ENCODE measurements around the gene ATF7IP.
A peak's percentile ranks its signal among the peaks of the same experiment; 100 is the strongest.
"Not testable (repeated sequence)": the region's sequence is repeated elsewhere in the genome, so short reads cannot be mapped to it uniquely, and the experiment has no call there.

The ATF7IP gene, protein sequence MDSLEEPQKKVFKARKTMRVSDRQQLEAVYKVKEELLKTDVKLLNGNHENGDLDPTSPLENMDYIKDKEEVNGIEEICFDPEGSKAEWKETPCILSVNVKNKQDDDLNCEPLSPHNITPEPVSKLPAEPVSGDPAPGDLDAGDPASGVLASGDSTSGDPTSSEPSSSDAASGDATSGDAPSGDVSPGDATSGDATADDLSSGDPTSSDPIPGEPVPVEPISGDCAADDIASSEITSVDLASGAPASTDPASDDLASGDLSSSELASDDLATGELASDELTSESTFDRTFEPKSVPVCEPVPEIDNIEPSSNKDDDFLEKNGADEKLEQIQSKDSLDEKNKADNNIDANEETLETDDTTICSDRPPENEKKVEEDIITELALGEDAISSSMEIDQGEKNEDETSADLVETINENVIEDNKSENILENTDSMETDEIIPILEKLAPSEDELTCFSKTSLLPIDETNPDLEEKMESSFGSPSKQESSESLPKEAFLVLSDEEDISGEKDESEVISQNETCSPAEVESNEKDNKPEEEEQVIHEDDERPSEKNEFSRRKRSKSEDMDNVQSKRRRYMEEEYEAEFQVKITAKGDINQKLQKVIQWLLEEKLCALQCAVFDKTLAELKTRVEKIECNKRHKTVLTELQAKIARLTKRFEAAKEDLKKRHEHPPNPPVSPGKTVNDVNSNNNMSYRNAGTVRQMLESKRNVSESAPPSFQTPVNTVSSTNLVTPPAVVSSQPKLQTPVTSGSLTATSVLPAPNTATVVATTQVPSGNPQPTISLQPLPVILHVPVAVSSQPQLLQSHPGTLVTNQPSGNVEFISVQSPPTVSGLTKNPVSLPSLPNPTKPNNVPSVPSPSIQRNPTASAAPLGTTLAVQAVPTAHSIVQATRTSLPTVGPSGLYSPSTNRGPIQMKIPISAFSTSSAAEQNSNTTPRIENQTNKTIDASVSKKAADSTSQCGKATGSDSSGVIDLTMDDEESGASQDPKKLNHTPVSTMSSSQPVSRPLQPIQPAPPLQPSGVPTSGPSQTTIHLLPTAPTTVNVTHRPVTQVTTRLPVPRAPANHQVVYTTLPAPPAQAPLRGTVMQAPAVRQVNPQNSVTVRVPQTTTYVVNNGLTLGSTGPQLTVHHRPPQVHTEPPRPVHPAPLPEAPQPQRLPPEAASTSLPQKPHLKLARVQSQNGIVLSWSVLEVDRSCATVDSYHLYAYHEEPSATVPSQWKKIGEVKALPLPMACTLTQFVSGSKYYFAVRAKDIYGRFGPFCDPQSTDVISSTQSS

DNA sequence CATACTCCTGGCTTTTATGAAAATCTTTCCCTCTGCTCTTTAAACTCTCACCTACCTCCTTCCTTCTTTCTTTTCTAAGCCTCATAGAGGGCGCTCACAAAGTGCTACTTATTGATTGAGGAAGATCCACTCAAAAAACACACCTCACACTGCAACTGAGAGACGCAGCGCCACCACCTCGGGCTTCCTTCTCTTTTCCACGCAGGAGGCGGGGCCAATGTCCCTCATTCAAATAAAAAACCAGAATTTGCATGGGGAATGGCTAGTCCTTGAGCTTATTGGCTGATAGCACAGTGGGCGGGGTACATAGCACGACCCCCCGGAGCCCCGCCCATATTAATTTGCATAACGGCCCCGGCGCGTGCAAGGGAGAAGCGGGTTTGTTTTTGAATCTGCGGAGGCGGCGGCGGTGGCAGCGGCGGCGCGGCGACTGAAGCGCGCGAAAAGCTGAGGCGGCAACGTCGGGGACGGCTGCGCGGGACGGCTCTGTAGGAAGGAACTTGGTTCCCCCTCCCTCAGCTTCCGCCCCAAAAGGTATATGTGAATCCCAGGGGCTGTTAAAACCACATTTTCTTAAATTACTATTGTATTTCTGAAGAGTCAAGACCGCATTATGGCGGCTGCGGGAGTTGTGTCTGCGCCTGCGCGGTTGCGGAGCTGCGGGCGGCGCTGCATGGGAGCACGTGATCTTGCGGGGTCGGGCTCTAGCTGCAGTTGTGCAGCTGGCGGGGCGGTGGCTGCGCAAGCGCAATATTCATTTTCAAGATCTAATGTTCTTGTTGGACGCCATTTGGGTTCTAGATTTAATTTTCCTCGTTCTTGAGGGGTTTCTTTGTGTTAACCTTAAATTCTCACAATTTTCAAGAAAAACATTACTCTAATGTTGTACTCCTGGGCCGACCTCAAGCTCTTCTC, at the start of gene ATF7IP:
Gene ATF7IP (plus strand): TSS at position 389 of the 915 bp plus-strand sequence. CDS start 58,234 bp downstream, outside the sequence.
- peak; percentile 98 to 99 (median 99) for DNase-seq

GRCh38 chr12:14317362-14318146, 47.9 kb upstream of the ATF7IP start:
- no peak for DNase-seq

DNA sequence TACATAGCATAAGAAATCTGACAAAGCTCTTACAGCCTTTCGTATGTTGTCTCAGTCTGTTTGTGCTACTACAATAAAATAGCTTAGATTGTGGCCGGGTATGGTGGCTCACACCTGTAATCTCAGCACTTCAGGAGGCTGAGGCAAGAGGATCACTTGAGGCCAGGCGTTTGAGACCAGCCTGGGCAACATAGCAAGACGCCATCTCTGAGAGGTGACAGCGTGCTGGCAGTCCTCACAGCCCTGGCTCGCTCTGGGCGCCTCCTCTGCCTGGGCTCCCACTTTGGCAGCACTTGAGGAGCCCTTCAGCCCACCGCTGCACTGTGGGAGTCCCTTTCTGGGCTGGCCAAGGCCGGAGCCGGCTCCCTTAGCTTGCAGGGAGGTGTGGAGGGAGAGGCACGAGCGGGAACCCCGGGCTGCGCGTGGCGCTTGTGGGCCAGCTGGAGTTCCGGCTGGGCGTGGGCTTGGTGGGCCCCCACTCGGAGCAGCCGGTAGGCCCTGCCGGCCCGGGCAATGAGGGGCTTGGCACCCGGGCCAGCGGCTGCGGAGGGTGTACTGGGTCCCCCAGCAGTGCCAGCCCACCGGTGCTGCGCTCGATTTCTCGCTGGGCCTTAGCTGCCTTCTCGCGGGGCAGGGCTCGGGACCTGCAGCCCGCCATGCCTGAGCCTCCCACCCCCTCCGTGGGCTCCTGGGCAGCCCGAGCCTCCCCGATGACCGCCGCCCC, 45.6 kb upstream of the ATF7IP start:
- not testable (repeated sequence) for DNase-seq

GRCh38 chr12:14322403-14322802, 43.1 kb upstream of the ATF7IP start:
- no peak for DNase-seq

DNA sequence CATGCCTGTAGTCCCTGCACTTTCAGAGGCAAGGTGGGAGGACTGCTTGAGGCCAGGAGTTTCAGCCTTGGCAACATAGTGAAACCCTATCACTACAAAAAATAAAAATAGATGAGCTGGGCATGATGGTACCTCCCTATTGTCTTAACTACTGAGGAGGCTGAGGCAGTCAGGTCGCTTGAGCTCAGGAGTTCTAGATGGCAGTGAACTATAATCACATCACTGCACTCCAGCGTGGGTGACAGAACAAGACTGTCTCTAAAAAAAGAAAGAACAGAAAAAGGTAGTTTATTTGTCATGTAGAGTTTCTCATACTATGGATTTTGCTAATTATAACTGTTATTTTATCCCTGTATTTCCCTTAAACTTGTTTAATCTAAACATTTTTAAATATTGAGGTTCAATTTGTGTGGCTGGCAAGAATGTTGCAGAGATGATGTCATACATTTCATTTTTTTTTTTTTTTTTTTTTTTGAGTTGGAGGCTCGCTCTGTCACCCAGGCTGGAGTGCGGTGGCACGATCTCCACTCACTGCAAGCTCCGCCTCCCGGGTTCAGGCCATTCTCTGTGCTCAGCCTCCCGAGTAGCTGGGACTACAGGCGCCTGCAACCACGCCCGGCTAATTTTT, 39.7 kb upstream of the ATF7IP start:
- DNase-seq: no peak

DNA sequence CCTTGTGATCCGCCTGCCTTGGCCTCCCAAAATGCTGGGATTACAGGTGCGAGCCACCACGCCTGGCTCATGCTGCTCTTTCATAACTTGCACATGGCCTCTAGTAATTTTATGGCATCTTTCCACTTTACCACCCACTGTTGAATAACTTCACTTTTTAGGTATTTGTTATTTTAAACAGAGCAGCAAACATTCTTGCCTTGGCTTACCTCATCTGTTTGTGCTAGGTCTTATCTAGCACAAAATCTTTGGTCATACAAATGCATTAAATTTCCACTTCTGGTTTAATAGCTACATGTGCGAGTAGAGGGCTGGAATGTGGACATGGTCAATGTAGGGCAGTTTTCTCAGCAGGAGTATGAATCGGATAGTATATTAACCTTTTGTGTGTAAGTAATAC, 38.8 kb upstream of the ATF7IP start:
- DNase-seq: no peak

- peak; percentile 53 to 68 (median 66) for DNase-seq
These were observed 37.8 kb upstream of the ATF7IP start for GRCh38 chr12:14327711-14328110.

GRCh38 chr12:14332482-14332881, 33.0 kb upstream of the ATF7IP start:
- no peak for DNase-seq

GRCh38 chr12:14340371-14340770, 25.1 kb upstream of the ATF7IP start:
- no peak for DNase-seq

DNA sequence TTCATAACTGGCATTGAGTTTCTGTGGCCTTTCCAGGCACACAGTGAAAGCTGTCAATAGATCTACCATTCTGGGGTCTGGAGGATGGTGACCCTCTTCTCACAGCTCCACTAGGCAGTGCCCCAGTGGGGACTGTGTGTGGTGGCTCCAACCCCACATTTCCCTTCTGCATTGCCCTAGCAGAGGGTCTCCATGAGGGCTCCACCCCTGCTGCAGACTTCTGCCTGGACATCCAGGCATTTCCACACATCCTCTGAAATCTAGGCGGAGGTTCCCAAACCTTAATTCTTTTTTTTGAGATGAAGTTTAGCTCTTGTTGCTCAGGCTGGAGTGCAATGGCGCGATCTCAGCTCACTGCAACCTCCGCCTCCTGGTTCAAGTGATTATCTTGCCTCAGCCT, 14.0 kb upstream of the ATF7IP start:
- not testable (repeated sequence) for DNase-seq

DNA sequence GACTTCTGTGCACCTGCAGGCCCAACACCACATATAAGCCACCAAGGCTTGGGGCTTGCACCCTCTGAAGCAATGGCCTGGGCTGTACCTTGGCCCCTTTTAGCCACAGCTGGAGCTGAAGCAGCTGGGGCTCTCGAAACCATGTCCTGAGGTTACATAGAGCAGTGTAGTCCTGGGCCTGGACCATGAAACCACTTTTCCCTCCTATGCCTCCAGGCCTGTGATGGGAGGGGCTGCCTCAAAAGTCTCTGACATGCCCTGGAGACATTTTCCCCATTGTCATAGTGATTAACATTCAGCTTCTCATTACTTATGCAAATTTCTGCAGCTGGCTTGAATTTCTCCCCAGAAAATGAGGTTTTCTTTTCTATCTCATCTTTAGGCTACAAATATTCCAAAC, 13.4 kb upstream of the ATF7IP start:
- DNase-seq: not testable (repeated sequence)

GRCh38 chr12:14354665-14355064, 10.8 kb upstream of the ATF7IP start:
- DNase-seq: not testable (repeated sequence)

DNA sequence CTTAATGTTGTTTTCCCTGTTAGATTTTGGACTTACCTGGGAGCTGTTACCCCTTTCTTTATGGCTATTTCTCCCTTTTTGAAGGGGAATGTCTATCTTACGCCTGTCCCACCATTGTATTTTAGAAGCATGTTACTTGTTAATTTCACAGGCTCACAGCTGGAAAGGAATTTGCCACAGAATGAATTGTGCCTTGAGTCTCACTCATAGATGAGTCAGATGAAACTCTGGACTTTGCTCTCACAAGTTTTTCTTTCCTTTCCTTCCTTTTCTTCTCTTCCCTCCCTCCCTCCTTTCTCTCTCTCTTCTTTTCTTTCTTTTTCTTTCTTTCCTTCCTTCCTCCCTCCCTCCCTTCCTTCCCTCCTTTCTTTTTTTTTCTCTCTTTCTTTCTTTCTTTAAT, 9.3 kb upstream of the ATF7IP start:
- no peak for DNase-seq

- DNase-seq: no peak
These were observed 8.0 kb upstream of the ATF7IP start for GRCh38 chr12:14357486-14357885.

- DNase-seq: peak; percentile 39 to 82 (median 68)
These were observed 3.1 kb upstream of the ATF7IP start for GRCh38 chr12:14362352-14362751.

DNA sequence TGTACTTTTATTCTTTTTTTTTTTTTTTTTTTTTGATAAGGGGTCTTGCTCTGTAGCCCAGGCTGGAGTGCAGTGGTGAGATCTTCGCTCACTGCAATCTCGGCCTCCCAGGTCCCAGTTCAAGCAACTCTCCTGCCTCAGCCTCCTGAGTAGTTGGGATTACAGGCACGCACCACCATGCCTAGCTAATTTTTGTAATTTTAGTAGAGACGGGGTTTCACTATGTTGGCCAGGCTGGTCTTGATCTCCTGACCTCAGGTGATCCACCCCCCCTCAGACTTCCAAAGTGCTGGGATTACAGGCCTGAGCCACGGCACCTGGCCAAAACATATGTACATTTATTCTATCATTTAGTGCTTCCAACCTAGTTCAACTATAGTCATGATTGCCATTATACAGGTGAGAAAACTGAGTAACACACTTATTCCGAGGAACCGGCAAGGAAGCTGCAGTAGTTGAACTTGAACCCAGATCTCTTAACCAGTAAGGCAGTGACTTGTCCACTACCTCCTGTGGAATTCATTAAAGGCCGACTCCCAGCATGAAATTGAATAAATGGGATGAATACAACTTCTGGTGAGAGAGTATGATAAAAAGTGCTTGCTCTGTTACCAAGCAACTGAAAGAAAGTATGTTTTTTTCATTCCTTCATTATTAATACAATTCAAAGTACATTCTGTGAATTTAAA, 755 bp upstream of the ATF7IP start:
- no peak for DNase-seq

DNA sequence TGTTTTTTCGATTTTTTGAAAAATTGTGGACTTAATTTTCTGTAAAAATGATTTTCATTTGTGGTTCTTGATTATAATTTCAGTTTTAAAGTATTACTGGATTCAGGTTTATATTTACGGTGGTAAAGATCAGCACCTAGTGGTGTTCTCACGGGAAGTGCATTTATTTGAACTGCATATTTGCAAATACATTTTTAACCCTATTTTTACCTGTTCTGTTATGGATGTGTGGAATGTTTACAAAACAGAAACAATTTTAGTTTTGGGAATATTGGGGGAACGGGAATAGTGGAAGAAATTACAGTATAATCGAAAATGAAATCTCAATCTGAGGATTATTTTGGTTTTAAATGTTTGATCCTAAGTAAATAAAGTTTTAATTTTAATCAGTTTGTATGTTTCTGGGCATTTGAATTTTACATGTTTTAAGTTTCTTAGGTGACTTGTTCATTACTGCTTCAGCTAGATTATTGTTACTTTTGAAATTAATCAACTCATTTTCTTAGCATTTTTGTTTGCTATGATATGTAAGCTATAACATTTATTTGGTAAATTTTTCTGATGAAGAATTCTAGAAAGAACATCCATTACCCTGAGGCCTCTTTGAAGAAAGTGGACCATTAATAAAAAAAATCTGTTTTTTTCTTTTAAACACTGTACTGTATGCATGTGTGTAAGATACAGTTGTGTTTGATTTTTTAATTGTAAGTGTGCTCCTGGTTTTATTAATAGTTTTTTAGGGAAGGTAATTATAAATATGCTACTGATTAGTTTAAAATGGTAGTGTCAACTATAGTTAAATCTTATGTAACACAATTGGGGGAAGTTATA, 942 bp downstream of the ATF7IP start:
- DNase-seq: peak in 2 of 3 donors; percentile 26 to 68

DNA sequence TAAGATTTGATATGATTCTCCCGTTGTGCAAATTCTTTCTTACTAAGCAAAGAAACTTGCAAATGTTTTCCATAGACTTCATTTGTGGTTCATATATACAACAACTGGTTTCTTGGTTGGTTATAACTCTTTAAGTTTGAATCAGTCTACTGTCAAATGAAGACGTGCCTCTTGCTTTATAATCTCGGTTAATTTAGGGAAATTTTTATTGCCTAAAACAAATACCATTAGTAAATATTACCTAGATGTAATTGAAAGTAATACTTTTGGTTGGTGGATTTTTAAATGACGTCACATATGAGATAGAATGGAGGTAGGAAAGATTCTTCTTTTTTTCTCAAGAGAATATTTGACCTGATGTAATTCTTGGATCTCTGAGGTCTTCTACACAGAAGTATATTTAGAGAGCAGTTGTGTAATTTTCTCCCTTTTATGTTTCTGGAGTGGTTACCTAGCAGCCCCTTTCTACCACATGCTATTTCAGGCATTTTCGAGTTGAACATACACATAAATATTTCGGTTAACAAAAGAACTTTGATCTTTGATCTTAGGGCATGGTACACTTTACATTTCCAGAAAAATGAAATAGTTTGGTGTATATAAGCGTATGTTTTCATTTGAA, 1.7 kb downstream of the ATF7IP start:
- peak; percentile 23 to 72 (median 58) for DNase-seq

Data from suppressor macrophage treated with lipopolysaccharide for 1 hour (primary cell).